Measurements from ENCODE around the gene MKRN2. TPM values are rescaled to one million over a fixed set of nuclear protein-coding genes. Genes with fewer than 3 reads are reported as not detected.
"Not testable (repeated sequence)": the region's sequence is repeated elsewhere in the genome, so short reads cannot be mapped to it uniquely, and the experiment has no call there.

The MKRN2 gene
- total RNA-seq, 1 donor: 19.7 TPM

DNA sequence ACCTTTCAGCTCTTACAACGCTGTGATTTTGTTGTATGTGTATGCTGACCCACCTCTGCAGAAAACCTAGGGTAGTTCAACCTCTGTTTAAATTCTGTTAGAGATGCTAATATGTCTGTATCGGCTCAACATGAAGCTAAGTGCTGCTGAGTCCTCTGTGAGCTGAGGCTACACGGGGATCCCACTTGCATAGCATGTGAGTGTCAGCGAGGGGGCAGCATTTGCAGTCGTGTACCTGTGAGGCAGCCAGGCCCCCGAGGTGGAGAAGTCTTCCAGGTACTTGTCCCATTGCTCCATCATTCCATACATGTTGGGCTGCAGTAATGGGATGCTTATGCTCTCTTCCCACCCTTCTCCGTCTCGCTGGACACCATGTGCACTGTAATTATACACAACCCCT is 15.3 kb upstream of the MKRN2 start:
- no peaks in the 10 kb centered on the region for H3K4me1 ChIP-seq (ENCODE audit: insufficient read depth, low read length)
- no peak overlapping the region for H3K4me3 ChIP-seq (ENCODE audit: low read length)
- no peaks in the 10 kb centered on the region for H3K27me3 ChIP-seq (ENCODE audit: insufficient read depth, low read length)
- no peaks in the 10 kb centered on the region for H3K9me3 ChIP-seq (ENCODE audit: low read depth, low read length)

GRCh38 chr3:12543497-12543896 is 13.4 kb upstream of the MKRN2 start:
- not testable (repeated sequence) for H3K27me3 ChIP-seq (ENCODE audit: insufficient read depth, low read length); H3K4me3 ChIP-seq (ENCODE audit: low read length); H3K4me1 ChIP-seq (ENCODE audit: insufficient read depth, low read length); H3K9me3 ChIP-seq (ENCODE audit: low read depth, low read length)

- Histone ChIP-seq H3K27me3 (ENCODE audit: insufficient read depth, low read length) (no peaks in the 10 kb centered on the region), H3K4me1 (ENCODE audit: insufficient read depth, low read length) (no peaks in the 10 kb centered on the region), H3K4me3 (ENCODE audit: low read length) (no peak overlapping the region), H3K9me3 (ENCODE audit: low read depth, low read length) (no peaks in the 10 kb centered on the region)
Observed at GRCh38 chr3:12544652-12545472, 12.0 kb upstream of the MKRN2 start.

- H3K4me3 ChIP-seq (ENCODE audit: low read length): no peak within 1 kb of the TSS
- H3K9me3 ChIP-seq (ENCODE audit: low read depth, low read length): no peaks in the 10 kb centered on the region
- no peaks in the 10 kb centered on the region for H3K4me1 ChIP-seq (ENCODE audit: insufficient read depth, low read length)
- H3K27me3 ChIP-seq (ENCODE audit: insufficient read depth, low read length): no peaks in the 10 kb centered on the region
Observed at GRCh38 chr3:12545473-12545791, 11.5 kb upstream of the MKRN2 start, which contains the start of gene MKRN2OS. Gene MKRN2OS (minus strand): TSS chr3:12545499. CDS start chr3:12545464, 35 bp downstream.

DNA sequence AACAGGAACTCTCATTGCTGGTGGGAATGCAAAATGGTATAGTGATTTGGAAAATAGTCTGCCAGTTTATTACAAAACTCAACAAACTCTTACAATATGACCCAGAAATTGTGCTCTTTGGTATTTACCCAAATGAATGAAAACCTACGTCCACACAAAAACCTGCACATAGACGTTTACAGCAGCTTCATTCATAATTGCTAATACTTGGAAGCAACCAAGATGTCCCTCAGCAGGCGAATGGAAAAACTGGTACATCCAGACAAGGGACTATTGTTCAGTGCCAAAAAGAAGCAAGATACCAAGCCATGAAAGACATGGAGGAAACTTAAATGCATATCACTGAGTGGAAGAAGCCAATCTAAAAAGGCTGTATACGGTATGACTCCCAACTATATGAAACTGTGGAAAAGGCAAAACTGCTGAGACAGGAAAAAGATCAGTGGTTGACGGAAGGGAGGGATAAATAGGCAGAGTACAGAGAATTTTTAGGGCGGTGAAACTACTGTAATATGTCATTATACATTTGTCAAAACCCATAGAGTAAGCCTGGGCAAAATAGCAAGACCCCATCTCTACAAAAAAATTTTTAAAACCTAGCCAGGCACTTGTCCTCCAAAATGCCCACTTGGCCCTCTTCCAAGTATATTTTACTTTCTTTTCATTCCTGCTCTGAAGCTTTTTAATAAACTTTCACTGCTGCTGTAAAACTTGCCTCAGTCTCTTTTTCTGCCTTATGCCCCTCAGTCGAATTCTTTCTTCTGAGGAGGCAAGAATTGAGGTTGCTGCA is 6.7 kb upstream of the MKRN2 start:
- H3K4me1 ChIP-seq (ENCODE audit: insufficient read depth, low read length): peaks cover 9% of the 10 kb centered on the region
- H3K4me3 ChIP-seq (ENCODE audit: low read length): no peak overlapping the region
- H3K27me3 ChIP-seq (ENCODE audit: insufficient read depth, low read length): peaks cover 17% of the 10 kb centered on the region
- no peaks in the 10 kb centered on the region for H3K9me3 ChIP-seq (ENCODE audit: low read depth, low read length)

GRCh38 chr3:12553921-12554391 is 2.9 kb upstream of the MKRN2 start:
- H3K27me3 ChIP-seq (ENCODE audit: insufficient read depth, low read length): peaks cover 21% of the 10 kb centered on the region
- H3K4me1 ChIP-seq (ENCODE audit: insufficient read depth, low read length): peaks cover 28% of the 10 kb centered on the region
- H3K4me3 ChIP-seq (ENCODE audit: low read length): peak overlapping the region; percentile 27
- no peaks in the 10 kb centered on the region for H3K9me3 ChIP-seq (ENCODE audit: low read depth, low read length)

- Histone ChIP-seq H3K9me3 (ENCODE audit: low read depth, low read length) (no peaks in the 10 kb centered on the region), H3K4me3 (ENCODE audit: low read length) (peak overlapping the region; percentile 64), H3K4me1 (ENCODE audit: insufficient read depth, low read length) (peaks cover 46% of the 10 kb centered on the region), H3K27me3 (ENCODE audit: insufficient read depth, low read length) (peaks cover 21% of the 10 kb centered on the region)
Observed at GRCh38 chr3:12556314-12556689, 585 bp upstream of the MKRN2 start.

GRCh38 chr3:12557473-12558100 is 700 bp downstream of the MKRN2 start:
- Histone ChIP-seq H3K4me1 (ENCODE audit: insufficient read depth, low read length) (peaks cover 52% of the 10 kb centered on the region), H3K4me3 (ENCODE audit: low read length) (peak overlapping the region; percentile 64), H3K27me3 (ENCODE audit: insufficient read depth, low read length) (peaks cover 21% of the 10 kb centered on the region), H3K9me3 (ENCODE audit: low read depth, low read length) (no peaks in the 10 kb centered on the region)

GRCh38 chr3:12558706-12559105 is 1.8 kb downstream of the MKRN2 start:
- H3K9me3 ChIP-seq (ENCODE audit: low read depth, low read length): no peaks in the 10 kb centered on the region
- H3K4me1 ChIP-seq (ENCODE audit: insufficient read depth, low read length): peaks cover 50% of the 10 kb centered on the region
- peaks cover 12% of the 10 kb centered on the region for H3K27me3 ChIP-seq (ENCODE audit: insufficient read depth, low read length)
- H3K4me3 ChIP-seq (ENCODE audit: low read length): no peak overlapping the region

GRCh38 chr3:12559520-12559919 is 2.6 kb downstream of the MKRN2 start:
- Histone ChIP-seq H3K4me1 (ENCODE audit: insufficient read depth, low read length) (peaks cover 43% of the 10 kb centered on the region), H3K9me3 (ENCODE audit: low read depth, low read length) (no peaks in the 10 kb centered on the region), H3K4me3 (ENCODE audit: low read length) (no peak overlapping the region), H3K27me3 (ENCODE audit: insufficient read depth, low read length) (peaks cover 4% of the 10 kb centered on the region)

- no peak overlapping the region for H3K4me3 ChIP-seq (ENCODE audit: low read length)
- H3K4me1 ChIP-seq (ENCODE audit: insufficient read depth, low read length): peaks cover 42% of the 10 kb centered on the region
- no peaks in the 10 kb centered on the region for H3K9me3 ChIP-seq (ENCODE audit: low read depth, low read length)
- H3K27me3 ChIP-seq (ENCODE audit: insufficient read depth, low read length): peaks cover 1% of the 10 kb centered on the region
Observed at GRCh38 chr3:12560505-12561190, 3.8 kb downstream of the MKRN2 start.

- Histone ChIP-seq H3K4me1 (ENCODE audit: insufficient read depth, low read length) (peaks cover 35% of the 10 kb centered on the region), H3K4me3 (ENCODE audit: low read length) (no peak overlapping the region), H3K9me3 (ENCODE audit: low read depth, low read length) (peaks cover 4% of the 10 kb centered on the region), H3K27me3 (ENCODE audit: insufficient read depth, low read length) (no peaks in the 10 kb centered on the region)
Observed at GRCh38 chr3:12561397-12561796, 4.5 kb downstream of the MKRN2 start.

- Histone ChIP-seq H3K27me3 (ENCODE audit: insufficient read depth, low read length) (no peaks in the 10 kb centered on the region), H3K4me1 (ENCODE audit: insufficient read depth, low read length) (peaks cover 33% of the 10 kb centered on the region), H3K9me3 (ENCODE audit: low read depth, low read length) (peaks cover 8% of the 10 kb centered on the region), H3K4me3 (ENCODE audit: low read length) (no peak overlapping the region)
Observed at GRCh38 chr3:12562451-12562850, 5.6 kb downstream of the MKRN2 start.

- peaks cover 2% of the 10 kb centered on the region for H3K4me1 ChIP-seq (ENCODE audit: insufficient read depth, low read length)
- H3K4me3 ChIP-seq (ENCODE audit: low read length): no peak overlapping the region
- H3K9me3 ChIP-seq (ENCODE audit: low read depth, low read length): peaks cover 8% of the 10 kb centered on the region
- no peaks in the 10 kb centered on the region for H3K27me3 ChIP-seq (ENCODE audit: insufficient read depth, low read length)
Observed at GRCh38 chr3:12566976-12567375, 10.1 kb downstream of the MKRN2 start.

GRCh38 chr3:12568747-12569146 is 11.9 kb downstream of the MKRN2 start:
- H3K4me1 ChIP-seq (ENCODE audit: insufficient read depth, low read length): no peaks in the 10 kb centered on the region
- peaks cover 8% of the 10 kb centered on the region for H3K9me3 ChIP-seq (ENCODE audit: low read depth, low read length)
- no peaks in the 10 kb centered on the region for H3K27me3 ChIP-seq (ENCODE audit: insufficient read depth, low read length)
- H3K4me3 ChIP-seq (ENCODE audit: low read length): no peak overlapping the region
